Neutrophil (primary cell): ENCODE results near the gene FAR1.
"Not testable (repeated sequence)": the region's sequence is repeated elsewhere in the genome, so short reads cannot be mapped to it uniquely, and the experiment has no call there.

Experiments
- H3K27ac ChIP-seq: fragments of 200-600 bp; sonication (generic); 2 replicates; pipeline ENCODE4 v1.5.1; 2016; ENCODE audit warnings: mild to moderate bottlenecking, moderate library complexity
- H3K27me3 ChIP-seq: fragments of 200-600 bp; sonication (generic); 2 replicates; pipeline ENCODE4 v1.6.0; 2016; ENCODE audit warnings: mild to moderate bottlenecking
- H3K36me3 ChIP-seq: fragments of 200-600 bp; sonication (generic); 2 replicates; pipeline ENCODE4 v1.5.1; 2017
- H3K4me1 ChIP-seq, 2 experiments: fragments of 200-600 bp in 1 of 2; sonication (generic) in 1 of 2; 1 replicate in 1 of 2; 2 replicates in 1 of 2; pipeline versions ENCODE4 v1.5.1 to v1.6.1; 2013 to 2016; ENCODE audit warnings: low read depth in 1 of 2, low read length in 1 of 2, mild to moderate bottlenecking in 1 of 2, moderate library complexity in 1 of 2; ENCODE audit not compliant: control insufficient read depth in 1 of 2, insufficient read depth in 1 of 2
- H3K4me3 ChIP-seq, 2 experiments: fragments of 200-600 bp in 1 of 2; sonication (generic) in 1 of 2; 1 replicate in 1 of 2; 2 replicates in 1 of 2; pipeline ENCODE4 v1.5.1; 2013 to 2016; ENCODE audit warnings: low read depth in 1 of 2, low read length in 1 of 2, mild to moderate bottlenecking in 1 of 2, moderate library complexity in 1 of 2
- H3K9me3 ChIP-seq: fragments of 200-600 bp; sonication (generic); 2 replicates; pipeline ENCODE4 v1.5.1; 2016
- TF ChIP-seq, protein P1 (sequence below): fragments of 200-600 bp; sonication (generic); IDR thresholded peaks from 2 replicates; pipeline ENCODE4 v1.5.1; 2016; ENCODE audit warnings: antibody characterized with exemption

The FAR1 gene

DNA sequence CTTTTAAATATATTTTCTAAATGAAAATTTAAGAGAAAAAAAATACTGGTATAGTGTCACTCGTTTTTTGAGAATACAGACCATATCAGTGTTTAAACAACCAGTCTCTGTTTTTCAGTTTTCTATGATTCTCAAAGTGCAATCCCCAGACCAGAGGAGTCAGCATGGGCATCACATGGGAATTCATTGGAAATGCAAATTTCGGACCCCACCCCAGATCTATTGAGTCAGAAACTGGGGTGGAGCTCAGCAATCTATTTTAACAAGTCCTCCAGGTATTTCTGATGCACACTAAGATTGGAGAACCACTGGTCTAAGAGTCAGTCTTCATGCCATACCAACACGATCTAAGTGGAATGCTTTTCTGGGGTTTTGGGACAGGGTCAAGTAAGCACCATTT is 66.1 kb downstream of the FAR1 start:
- peaks cover 35% of the 10 kb centered on the region for H3K36me3 ChIP-seq
- TF ChIP-seq, protein P1, sequence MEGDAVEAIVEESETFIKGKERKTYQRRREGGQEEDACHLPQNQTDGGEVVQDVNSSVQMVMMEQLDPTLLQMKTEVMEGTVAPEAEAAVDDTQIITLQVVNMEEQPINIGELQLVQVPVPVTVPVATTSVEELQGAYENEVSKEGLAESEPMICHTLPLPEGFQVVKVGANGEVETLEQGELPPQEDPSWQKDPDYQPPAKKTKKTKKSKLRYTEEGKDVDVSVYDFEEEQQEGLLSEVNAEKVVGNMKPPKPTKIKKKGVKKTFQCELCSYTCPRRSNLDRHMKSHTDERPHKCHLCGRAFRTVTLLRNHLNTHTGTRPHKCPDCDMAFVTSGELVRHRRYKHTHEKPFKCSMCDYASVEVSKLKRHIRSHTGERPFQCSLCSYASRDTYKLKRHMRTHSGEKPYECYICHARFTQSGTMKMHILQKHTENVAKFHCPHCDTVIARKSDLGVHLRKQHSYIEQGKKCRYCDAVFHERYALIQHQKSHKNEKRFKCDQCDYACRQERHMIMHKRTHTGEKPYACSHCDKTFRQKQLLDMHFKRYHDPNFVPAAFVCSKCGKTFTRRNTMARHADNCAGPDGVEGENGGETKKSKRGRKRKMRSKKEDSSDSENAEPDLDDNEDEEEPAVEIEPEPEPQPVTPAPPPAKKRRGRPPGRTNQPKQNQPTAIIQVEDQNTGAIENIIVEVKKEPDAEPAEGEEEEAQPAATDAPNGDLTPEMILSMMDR, result no peak
- no peak overlapping the region for H3K27ac ChIP-seq
- H3K9me3 ChIP-seq, result no peaks in the 10 kb centered on the region
- H3K4me3 ChIP-seq, result no peak overlapping the region
- no peaks in the 10 kb centered on the region for H3K4me1 ChIP-seq
- peaks cover 5% of the 10 kb centered on the region for H3K27me3 ChIP-seq

DNA sequence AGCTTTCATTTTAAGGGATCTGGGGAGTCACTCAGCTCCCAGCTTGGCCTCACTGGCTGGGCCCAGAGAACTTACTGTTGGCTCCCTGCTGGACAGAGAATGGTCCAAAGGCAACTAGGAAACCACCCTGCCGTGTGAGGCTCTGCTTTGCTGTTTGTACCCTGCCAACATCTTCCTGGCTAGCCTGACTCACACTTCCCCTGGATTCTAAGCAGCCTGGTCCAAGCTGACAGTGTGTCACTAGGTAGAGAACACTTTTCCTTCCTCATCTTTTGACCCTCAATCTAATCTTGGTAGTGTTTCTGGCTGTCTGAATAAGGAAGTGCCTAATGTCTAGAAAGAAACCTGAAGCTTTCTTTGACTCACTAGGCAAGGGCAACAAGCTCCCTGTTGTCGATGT is 76.7 kb downstream of the FAR1 start:
- no peak overlapping the region for H3K4me3 ChIP-seq
- H3K27me3 ChIP-seq, result peaks cover 7% of the 10 kb centered on the region
- H3K27ac ChIP-seq, result no peak overlapping the region
- TF ChIP-seq, protein P1, result no peak
- H3K36me3 ChIP-seq, result no peaks in the 10 kb centered on the region
- H3K4me1 ChIP-seq, result no peaks in the 10 kb centered on the region
- H3K9me3 ChIP-seq, result no peaks in the 10 kb centered on the region

DNA sequence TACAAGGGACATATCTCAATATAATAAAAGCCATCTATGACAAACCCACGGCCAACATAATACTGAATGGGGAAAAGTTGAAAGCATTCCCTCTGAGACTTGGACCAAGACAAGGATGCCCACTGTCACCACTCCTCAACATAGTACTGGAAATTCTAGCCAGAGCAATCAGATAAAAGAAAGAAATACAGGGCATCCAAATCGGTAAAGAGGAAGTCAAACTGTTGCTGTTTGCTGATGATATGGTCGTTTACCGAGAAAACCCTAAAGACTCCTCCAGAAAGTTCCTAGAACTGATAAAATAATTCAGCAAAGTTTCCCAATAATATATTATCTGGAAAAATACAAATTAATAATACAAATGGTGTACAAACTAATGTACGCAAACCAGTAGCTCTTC is 84.8 kb downstream of the FAR1 start:
- not testable (repeated sequence) for H3K4me3 ChIP-seq, H3K27ac ChIP-seq, H3K27me3 ChIP-seq, H3K4me1 ChIP-seq, H3K36me3 ChIP-seq, H3K9me3 ChIP-seq

DNA sequence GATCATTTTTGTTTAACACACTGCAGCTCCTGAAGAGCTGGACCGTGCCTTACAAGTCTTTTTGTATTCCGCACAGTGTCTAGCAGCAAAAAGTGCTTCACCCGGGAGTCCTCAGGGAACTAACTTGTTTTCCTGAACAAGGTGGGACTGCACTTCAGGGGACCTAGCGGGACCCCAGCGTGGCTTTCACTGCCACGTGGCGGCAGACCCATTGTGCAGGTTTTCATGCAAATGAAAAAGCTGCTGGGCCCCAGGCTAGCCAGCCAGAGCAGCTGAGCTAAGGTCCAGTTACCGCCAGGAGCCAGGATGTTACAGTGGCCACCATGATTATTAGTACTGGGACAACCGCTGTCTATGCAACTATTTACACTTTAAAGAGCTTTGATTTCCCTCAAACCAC is 90.6 kb downstream of the FAR1 start:
- Histone ChIP-seq H3K36me3 (no peaks in the 10 kb centered on the region), H3K9me3 (no peaks in the 10 kb centered on the region), H3K27ac (no peak overlapping the region), H3K27me3 (peaks cover 3% of the 10 kb centered on the region), H3K4me1 (no peaks in the 10 kb centered on the region), H3K4me3 (no peak overlapping the region)
- TF ChIP-seq, protein P1, result no peak

DNA sequence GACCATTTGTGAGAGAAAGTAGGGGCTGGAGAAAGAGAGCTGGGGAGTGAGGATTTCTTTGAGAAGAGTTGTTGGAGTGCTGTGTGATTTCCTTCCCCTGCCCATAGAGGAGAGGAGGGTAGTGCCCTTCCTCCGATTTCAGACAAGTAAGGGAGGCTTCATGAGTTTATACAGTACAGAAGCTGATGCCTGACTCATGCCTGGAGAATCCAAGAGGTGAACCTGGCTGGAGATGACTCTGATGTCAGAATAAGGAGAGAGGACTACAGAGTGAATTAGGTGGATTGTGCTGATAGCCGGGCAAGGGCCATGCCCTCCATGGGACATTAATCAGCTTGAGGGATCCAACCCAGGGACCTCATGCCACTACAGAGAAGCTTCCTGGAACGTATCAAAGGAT is 91.6 kb downstream of the FAR1 start:
- Histone ChIP-seq H3K27me3 (peaks cover 3% of the 10 kb centered on the region), H3K27ac (no peak overlapping the region), H3K9me3 (no peaks in the 10 kb centered on the region), H3K4me3 (no peak overlapping the region), H3K36me3 (no peaks in the 10 kb centered on the region), H3K4me1 (no peaks in the 10 kb centered on the region)
- TF ChIP-seq, protein P1, result no peak

DNA sequence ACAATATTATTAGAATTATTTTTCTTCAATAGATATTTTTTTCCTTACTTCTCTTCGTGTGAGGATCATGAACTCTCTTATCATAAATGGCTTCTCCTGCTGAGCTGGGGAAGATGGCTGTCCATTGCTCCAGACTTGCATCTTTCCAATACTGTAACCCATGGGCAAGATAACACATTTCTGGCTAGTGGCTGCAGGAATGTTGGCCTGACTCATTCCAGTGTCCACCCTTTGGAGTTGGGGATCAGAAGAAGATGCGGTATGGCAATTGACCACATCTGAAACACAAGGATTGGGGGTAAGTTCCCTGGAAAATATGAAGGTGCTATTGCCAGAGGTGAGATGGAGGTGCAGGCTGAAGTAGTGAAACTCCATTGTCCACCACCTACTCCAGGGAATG is 92.8 kb downstream of the FAR1 start:
- no peaks in the 10 kb centered on the region for H3K4me1 ChIP-seq
- peaks cover 3% of the 10 kb centered on the region for H3K27me3 ChIP-seq
- H3K27ac ChIP-seq, result no peak overlapping the region
- no peak overlapping the region for H3K4me3 ChIP-seq
- TF ChIP-seq, protein P1, result no peak
- no peaks in the 10 kb centered on the region for H3K9me3 ChIP-seq
- no peaks in the 10 kb centered on the region for H3K36me3 ChIP-seq
